OCI-LY1 (cell line): ENCODE measurements around the gene KBTBD12.

Source experiments
- H2AFZ ChIP-seq: fragments of 200-600 bp; sonication (generic), shearing (Covaris generic); 2 replicates; pipeline ENCODE4 v1.6.0; 2014; ENCODE audit warnings: antibody characterized with exemption, mild to moderate bottlenecking, low read length
- H3F3A ChIP-seq: fragments of 200-600 bp; sonication (generic), shearing (Covaris generic); 2 replicates; pipeline ENCODE4 v1.6.0; 2014; ENCODE audit warnings: mild to moderate bottlenecking, antibody characterized with exemption, low read length, moderate library complexity; ENCODE audit not compliant: insufficient read depth
- H3K27ac ChIP-seq: fragments of 200-600 bp; sonication (generic); 2 replicates; pipeline ENCODE4 v1.5.1; 2014; ENCODE audit warnings: low read length, mixed run types, mild to moderate bottlenecking, low read depth; ENCODE audit not compliant: poor library complexity, severe bottlenecking
- H3K27me3 ChIP-seq: fragments of 200-600 bp; sonication (generic); 2 replicates; pipeline ENCODE4 v1.6.0; 2014; ENCODE audit warnings: antibody characterized with exemption, mild to moderate bottlenecking, low read length, moderate library complexity; ENCODE audit not compliant: insufficient read depth
- H3K36me3 ChIP-seq: fragments of 200-600 bp; sonication (generic); 2 replicates; pipeline ENCODE4 v1.6.1; 2014; ENCODE audit warnings: mild to moderate bottlenecking, antibody characterized with exemption, low read length, moderate library complexity, mixed read lengths; ENCODE audit not compliant: insufficient read depth
- H3K4me1 ChIP-seq: fragments of 200-600 bp; sonication (generic); 2 replicates; pipeline ENCODE4 v1.5.1; 2014; ENCODE audit warnings: mild to moderate bottlenecking, low read length, moderate library complexity; ENCODE audit not compliant: insufficient read depth, severe bottlenecking
- H3K4me2 ChIP-seq: fragments of 200-600 bp; sonication (generic), shearing (Covaris generic); 2 replicates; pipeline ENCODE4 v1.6.1; 2014; ENCODE audit warnings: low read length
- H3K4me3 ChIP-seq: fragments of 200-600 bp; sonication (generic); 2 replicates; pipeline ENCODE4 v1.5.1; 2014; ENCODE audit warnings: low read length, low read depth, mild to moderate bottlenecking, mixed read lengths; ENCODE audit not compliant: poor library complexity, severe bottlenecking
- H3K79me2 ChIP-seq: fragments of 200-600 bp; shearing (Covaris generic); 2 replicates; pipeline ENCODE4 v1.6.1; 2016; ENCODE audit warnings: mixed run types, low read length, mixed read lengths; ENCODE audit not compliant: insufficient read depth
- H3K9ac ChIP-seq: fragments of 200-600 bp; sonication (generic), shearing (Covaris generic); 2 replicates; pipeline ENCODE4 v1.6.1; 2014; ENCODE audit warnings: mild to moderate bottlenecking, low read length, mixed read lengths
- H3K9me2 ChIP-seq: fragments of 200-600 bp; sonication (generic), shearing (Covaris generic); 2 replicates; pipeline ENCODE4 v1.6.1; 2014; ENCODE audit warnings: low read depth, mild to moderate bottlenecking, low read length, mixed read lengths
- H3K9me3 ChIP-seq: fragments of 200-600 bp; shearing (Covaris generic); 2 replicates; pipeline ENCODE4 v1.6.1; 2014; ENCODE audit warnings: low read length, mixed read lengths
- H4K20me1 ChIP-seq: fragments of 200-600 bp; sonication (generic), shearing (Covaris generic); 2 replicates; pipeline ENCODE4 v1.6.0; 2016; ENCODE audit warnings: mild to moderate bottlenecking, low read length; ENCODE audit not compliant: insufficient read depth
- CTCF ChIP-seq: fragments of 200-600 bp; sonication (generic), shearing (Covaris generic); IDR thresholded peaks from 2 replicates; pipeline ENCODE4 v1.5.1; 2017; ENCODE audit warnings: mild to moderate bottlenecking, antibody characterized with exemption, low read length, moderate library complexity, mixed read lengths
- EZH2 ChIP-seq: fragments of 200-600 bp; sonication (generic), shearing (Covaris generic); IDR thresholded peaks from 2 replicates; pipeline ENCODE4 v1.8.0; 2017; ENCODE audit warnings: borderline replicate concordance, mixed run types, mild to moderate bottlenecking, antibody characterized with exemption, low read length, moderate library complexity, mixed read lengths

Gene KBTBD12

GRCh38 chr3:127887321-127887720, 27.7 kb upstream of the KBTBD12 start:
- Histone ChIP-seq H4K20me1 (no peaks in the 10 kb centered on the region), H3K9me3 (no peaks in the 10 kb centered on the region), H3K36me3 (no peaks in the 10 kb centered on the region), H3K4me1 (no peaks in the 10 kb centered on the region), H2AFZ (no peak overlapping the region), H3K79me2 (no peaks in the 10 kb centered on the region), H3K4me3 (no peak overlapping the region), H3K4me2 (no peak overlapping the region), H3F3A (no peaks in the 10 kb centered on the region), H3K27me3 (0 out of 2 replicates have a peak, but pooled peaks cover 5% of the 10 kb centered on the region), H3K9ac (no peak overlapping the region), H3K9me2 (no peaks in the 10 kb centered on the region), H3K27ac (no peak overlapping the region)
- no peak for TF ChIP-seq CTCF

GRCh38 chr3:127888156-127888555, 26.9 kb upstream of the KBTBD12 start:
- H3K36me3 ChIP-seq, result no peaks in the 10 kb centered on the region
- no peaks in the 10 kb centered on the region for H3K9me3 ChIP-seq
- no peaks in the 10 kb centered on the region for H3F3A ChIP-seq
- H4K20me1 ChIP-seq, result no peaks in the 10 kb centered on the region
- no peak overlapping the region for H3K4me2 ChIP-seq
- 0 out of 2 replicates have a peak, but pooled peaks cover 5% of the 10 kb centered on the region for H3K27me3 ChIP-seq
- no peak overlapping the region for H3K4me3 ChIP-seq
- H2AFZ ChIP-seq, result no peak overlapping the region
- TF ChIP-seq EZH2 (no peak), CTCF (no peak)
- no peak overlapping the region for H3K27ac ChIP-seq
- H3K79me2 ChIP-seq, result no peaks in the 10 kb centered on the region
- H3K9me2 ChIP-seq, result no peaks in the 10 kb centered on the region
- H3K4me1 ChIP-seq, result no peaks in the 10 kb centered on the region
- H3K9ac ChIP-seq, result no peak overlapping the region

- H3K9ac ChIP-seq, result no peak overlapping the region
Measured at GRCh38 chr3:127888564-127889107, 26.4 kb upstream of the KBTBD12 start.

More at GRCh38 chr3:127888564-127889107, 26.4 kb upstream of the KBTBD12 start:
- Histone ChIP-seq H3K4me1 (no peaks in the 10 kb centered on the region), H4K20me1 (no peaks in the 10 kb centered on the region), H3K9me3 (no peaks in the 10 kb centered on the region), H3K4me3 (no peak overlapping the region), H2AFZ (no peak overlapping the region), H3K4me2 (no peak overlapping the region), H3K79me2 (no peaks in the 10 kb centered on the region), H3K27ac (no peak overlapping the region), H3F3A (no peaks in the 10 kb centered on the region), H3K9me2 (no peaks in the 10 kb centered on the region), H3K36me3 (no peaks in the 10 kb centered on the region), H3K27me3 (0 out of 2 replicates have a peak, but pooled peaks cover 5% of the 10 kb centered on the region)
- TF ChIP-seq CTCF (no peak), EZH2 (no peak)
